H9 (cell line): Measurements from ENCODE around the gene FGF4. TPM values are rescaled to one million over a fixed set of nuclear protein-coding genes. Genes with fewer than 3 reads are reported as not detected.

Experiments used
- DNase-seq: peaks from one replicate; pipeline ENCODE4 v3.0.0-alpha.2; 2017
- H2AFZ ChIP-seq: one replicate; pipeline ENCODE4 v1.6.1; 2013; ENCODE audit warnings: mild to moderate bottlenecking, low read length, control low read depth, moderate library complexity
- H2AK5ac ChIP-seq: 2 replicates; pipeline ENCODE4 v1.6.1; 2013; ENCODE audit warnings: low read length, control low read depth, mixed read lengths; ENCODE audit not compliant: insufficient read length
- H2BK120ac ChIP-seq: one replicate; pipeline ENCODE4 v1.6.1; 2013; ENCODE audit warnings: low read depth, mild to moderate bottlenecking, low read length, control low read depth, inconsistent platforms; ENCODE audit not compliant: poor library complexity, severe bottlenecking
- H2BK12ac ChIP-seq: 2 replicates; pipeline ENCODE4 v1.6.1; 2013; ENCODE audit warnings: low read length, control low read depth, mixed read lengths, low read depth; ENCODE audit not compliant: insufficient read length
- H2BK15ac ChIP-seq: 2 replicates; pipeline ENCODE4 v1.6.1; 2013; ENCODE audit warnings: low read depth, low read length, control low read depth
- H2BK20ac ChIP-seq: one replicate; pipeline ENCODE4 v1.6.1; 2013; ENCODE audit warnings: low read depth, mild to moderate bottlenecking, low read length, control low read depth, inconsistent platforms; ENCODE audit not compliant: poor library complexity, severe bottlenecking
- H2BK5ac ChIP-seq: 2 replicates; pipeline ENCODE4 v1.6.1; 2013; ENCODE audit warnings: low read length, control low read depth, mixed read lengths; ENCODE audit not compliant: insufficient read length
- H3K14ac ChIP-seq: 2 replicates; pipeline ENCODE4 v1.6.1; 2013; ENCODE audit warnings: low read length, control low read depth; ENCODE audit not compliant: insufficient read depth
- H3K18ac ChIP-seq: 2 replicates; pipeline ENCODE4 v1.6.1; 2013; ENCODE audit warnings: low read depth, mild to moderate bottlenecking, mixed read lengths, low read length, control low read depth; ENCODE audit not compliant: insufficient read length
- H3K23ac ChIP-seq: 2 replicates; pipeline ENCODE4 v1.6.1; 2013; ENCODE audit warnings: low read length, control low read depth, mixed read lengths, low read depth; ENCODE audit not compliant: insufficient read length
- H3K23me2 ChIP-seq: 2 replicates; pipeline ENCODE4 v1.6.1; 2013; ENCODE audit warnings: low read depth, mild to moderate bottlenecking, mixed read lengths, low read length, control low read depth; ENCODE audit not compliant: insufficient read length, poor library complexity, severe bottlenecking
- H3K27ac ChIP-seq: 2 replicates; pipeline ENCODE4 v1.5.1; 2013; ENCODE audit warnings: low read length, control low read depth, mixed read lengths, low read depth; ENCODE audit not compliant: insufficient read length
- H3K27me3 ChIP-seq: 2 replicates; pipeline ENCODE4 v1.6.1; 2013; ENCODE audit warnings: low read length, control low read depth, inconsistent platforms; ENCODE audit not compliant: insufficient read depth
- H3K4ac ChIP-seq: 2 replicates; pipeline ENCODE4 v1.6.1; 2013; ENCODE audit warnings: low read depth, mild to moderate bottlenecking, control low read depth, inconsistent platforms, low read length, moderate library complexity
- H3K4me1 ChIP-seq: 2 replicates; pipeline ENCODE4 v1.6.1; 2013; ENCODE audit warnings: low read length, control low read depth, inconsistent platforms; ENCODE audit not compliant: insufficient read depth
- H3K4me2 ChIP-seq: 2 replicates; pipeline ENCODE4 v1.6.1; 2013; ENCODE audit warnings: low read length, control low read depth, mixed read lengths; ENCODE audit not compliant: insufficient read length, insufficient read depth
- H3K56ac ChIP-seq: 2 replicates; pipeline ENCODE4 v1.6.1; 2013; ENCODE audit warnings: low read depth, mild to moderate bottlenecking, mixed read lengths, low read length, control low read depth; ENCODE audit not compliant: insufficient read length
- H3K79me1 ChIP-seq: 2 replicates; pipeline ENCODE4 v1.6.1; 2013; ENCODE audit warnings: low read depth, mild to moderate bottlenecking, moderate library complexity, low read length, control low read depth, inconsistent platforms; ENCODE audit not compliant: insufficient read depth, poor library complexity, severe bottlenecking
- H3K79me2 ChIP-seq: 2 replicates; pipeline ENCODE4 v1.6.1; 2013; ENCODE audit warnings: low read length, control low read depth, inconsistent platforms; ENCODE audit not compliant: insufficient read depth
- H3K9ac ChIP-seq: 2 replicates; pipeline ENCODE4 v1.6.1; 2013; ENCODE audit warnings: low read length, control low read depth, mixed read lengths; ENCODE audit not compliant: insufficient read length; ENCODE audit errors: extremely low read depth
- H3K9me3 ChIP-seq: one replicate; pipeline ENCODE4 v1.6.1; 2013; ENCODE audit warnings: low read depth, low read length, inconsistent platforms; ENCODE audit not compliant: control insufficient read depth
- H3T11ph ChIP-seq: one replicate; pipeline ENCODE4 v1.6.1; 2013; ENCODE audit warnings: mild to moderate bottlenecking, low read length, control low read depth, inconsistent platforms
- H4K20me1 ChIP-seq: one replicate; pipeline ENCODE4 v1.6.1; 2013; ENCODE audit not compliant: control insufficient read depth, insufficient read length, insufficient read depth
- H4K5ac ChIP-seq: 2 replicates; pipeline ENCODE4 v1.6.1; 2013; ENCODE audit warnings: low read depth, mild to moderate bottlenecking, mixed read lengths, low read length, control low read depth; ENCODE audit not compliant: insufficient read length
- H4K8ac ChIP-seq: replicated peaks from 2 replicates; pipeline ENCODE4 v1.6.1; 2013; ENCODE audit warnings: low read length, control low read depth, mixed read lengths, low read depth; ENCODE audit not compliant: insufficient read length
- H4K91ac ChIP-seq: 2 replicates; pipeline ENCODE4 v1.6.1; 2013; ENCODE audit warnings: low read depth, mild to moderate bottlenecking, moderate library complexity, mixed read lengths, low read length, control low read depth; ENCODE audit not compliant: insufficient read length
- H3K27ac Mint-ChIP-seq, 3 experiments: 2 replicates in 2 of 3; 3 replicates in 1 of 3; pipeline ENCODE4 v1.8.0; 2020 to 2021; ENCODE audit warnings: mixed read lengths in 3 of 3, mild to moderate bottlenecking in 1 of 3, moderate library complexity in 1 of 3
- H3K27me3 Mint-ChIP-seq: 2 replicates; pipeline ENCODE4 v1.8.0; 2021; ENCODE audit warnings: low read depth, mild to moderate bottlenecking, moderate library complexity, mixed read lengths
- H3K36me3 Mint-ChIP-seq, 3 experiments: 2 replicates in 2 of 3; 3 replicates in 1 of 3; pipeline ENCODE4 v1.8.0; 2020 to 2021; ENCODE audit warnings: low read depth in 3 of 3, mixed read lengths in 3 of 3; ENCODE audit not compliant: insufficient read depth in 1 of 3
- H3K4me1 Mint-ChIP-seq, 2 experiments: 2 replicates each; pipeline ENCODE4 v1.8.0; 2020; ENCODE audit warnings: mixed read lengths in 2 of 2
- H3K4me3 Mint-ChIP-seq, 2 experiments: 2 replicates in 1 of 2; 3 replicates in 1 of 2; pipeline ENCODE4 v1.8.0; 2020 to 2021; ENCODE audit warnings: mild to moderate bottlenecking in 2 of 2, mixed read lengths in 2 of 2, moderate library complexity in 1 of 2
- H3K9me3 Mint-ChIP-seq, 2 experiments: 2 replicates in 1 of 2; 3 replicates in 1 of 2; pipeline ENCODE4 v1.8.0; 2020; ENCODE audit warnings: mild to moderate bottlenecking in 2 of 2, mixed read lengths in 2 of 2, moderate library complexity in 1 of 2
- WGBS: extraction: QIAGEN DNeasy Blood & Tissue Kit; methylation state at CpG from one replicate; pipeline ENCODE4 v1.1.7; 2013; ENCODE audit warnings: missing lambda C conversion rate, low lambda C conversion rate, mixed read lengths; ENCODE audit not compliant: insufficient read length; ENCODE audit errors: extremely low coverage; 5-methylcytosine and 5-hydroxymethylcytosine counted together
- total RNA-seq: library from RNA; stranded (reverse); gene quantifications from 2 replicates; pipeline ENCODE4 v1.2.1, GENCODE V29; 2021
- TF ChIP-seq, protein P1 (sequence below): fragments of 200-600 bp; sonication (generic); conservative IDR thresholded peaks from 3 replicates; pipeline ENCODE4 v1.8.0; 2021; ENCODE audit warnings: antibody characterized with exemption, mild to moderate bottlenecking

FGF4 gene
- total RNA-seq, 1 experiment from 2014 or later, result 0.68 TPM

DNA sequence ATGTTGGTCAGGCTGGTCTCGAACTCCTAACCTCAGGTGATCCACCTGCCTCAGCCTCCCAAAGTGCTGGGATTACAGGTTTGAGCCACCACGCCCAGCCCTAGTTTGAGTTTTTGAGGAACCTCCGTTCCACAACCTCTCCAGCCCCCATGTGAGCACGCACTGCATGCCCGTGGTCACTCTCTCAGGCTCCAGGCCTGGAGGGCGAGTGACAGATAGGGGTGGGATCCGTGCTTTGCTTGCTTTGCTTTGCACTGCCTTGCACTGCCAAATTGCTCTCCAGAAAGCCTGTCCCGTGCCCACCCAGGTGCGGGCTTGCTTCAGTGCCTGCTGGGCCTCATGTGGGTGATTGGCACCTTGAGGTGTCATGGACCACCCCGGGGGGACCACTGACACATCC lies 29.9 kb downstream of the FGF4 start:
- no peaks in the 10 kb centered on the region for H3K9me3 Mint-ChIP-seq
- no peak overlapping the region for H3T11ph ChIP-seq

More for the DNA sequence above, 29.9 kb downstream of the FGF4 start:
- Histone ChIP-seq H3K56ac (no peak overlapping the region), H3K14ac (no peak overlapping the region), H4K8ac (no peak overlapping the region), H3K27me3 (no peaks in the 10 kb centered on the region), H2BK120ac (no peak overlapping the region), H2BK15ac (no peak overlapping the region), H3K4me2 (no peak overlapping the region), H3K79me1 (no peaks in the 10 kb centered on the region), H2BK5ac (no peak overlapping the region), H4K5ac (no peak overlapping the region), H4K91ac (no peak overlapping the region), H3K79me2 (no peaks in the 10 kb centered on the region), H3K23ac (no peak overlapping the region), H4K20me1 (no peaks in the 10 kb centered on the region), H2BK12ac (no peak overlapping the region), H3K18ac (no peak overlapping the region), H3K23me2 (no peaks in the 10 kb centered on the region), H3K27ac (no peak overlapping the region), H2AFZ (no peak overlapping the region), H3K9ac (no peak overlapping the region), H3K4ac (no peak overlapping the region), H3K9me3 (no peaks in the 10 kb centered on the region), H3K4me1 (no peaks in the 10 kb centered on the region; the same call in 1 of the 2 replicates), H2AK5ac (no peak overlapping the region), H2BK20ac (no peak overlapping the region)
- WGBS, result no CpG with 5 or more reads among the region's 10 CpGs
- DNase-seq, result no peak
- Mint-ChIP-seq H3K4me3 (no peak overlapping the region), H3K27ac (no peak overlapping the region), H3K4me1 (peaks cover 13 to 19% of the 10 kb centered on the region in 2 experiments), H3K27me3 (peaks cover 6% of the 10 kb centered on the region; the same call in 1 of the 2 replicates), H3K36me3 (no peaks in the 10 kb centered on the region)
- TF ChIP-seq, protein P1, sequence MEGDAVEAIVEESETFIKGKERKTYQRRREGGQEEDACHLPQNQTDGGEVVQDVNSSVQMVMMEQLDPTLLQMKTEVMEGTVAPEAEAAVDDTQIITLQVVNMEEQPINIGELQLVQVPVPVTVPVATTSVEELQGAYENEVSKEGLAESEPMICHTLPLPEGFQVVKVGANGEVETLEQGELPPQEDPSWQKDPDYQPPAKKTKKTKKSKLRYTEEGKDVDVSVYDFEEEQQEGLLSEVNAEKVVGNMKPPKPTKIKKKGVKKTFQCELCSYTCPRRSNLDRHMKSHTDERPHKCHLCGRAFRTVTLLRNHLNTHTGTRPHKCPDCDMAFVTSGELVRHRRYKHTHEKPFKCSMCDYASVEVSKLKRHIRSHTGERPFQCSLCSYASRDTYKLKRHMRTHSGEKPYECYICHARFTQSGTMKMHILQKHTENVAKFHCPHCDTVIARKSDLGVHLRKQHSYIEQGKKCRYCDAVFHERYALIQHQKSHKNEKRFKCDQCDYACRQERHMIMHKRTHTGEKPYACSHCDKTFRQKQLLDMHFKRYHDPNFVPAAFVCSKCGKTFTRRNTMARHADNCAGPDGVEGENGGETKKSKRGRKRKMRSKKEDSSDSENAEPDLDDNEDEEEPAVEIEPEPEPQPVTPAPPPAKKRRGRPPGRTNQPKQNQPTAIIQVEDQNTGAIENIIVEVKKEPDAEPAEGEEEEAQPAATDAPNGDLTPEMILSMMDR, result no peak
